Fibroblast of lung (primary cell): ENCODE results near the gene HKDC1.

Experiments used
- CTCF ChIP-seq, 2 donors: IDR thresholded peaks in 1 of 2; conservative IDR thresholded peaks in 1 of 2; 1 replicate in 1 of 2; 2 replicates in 1 of 2; pipeline ENCODE4 v1.5.1; 2011 to 2012; ENCODE audit warnings: low read length in 2 of 2, control low read depth in 1 of 2, inconsistent platforms in 1 of 2, low read depth in 1 of 2, mild to moderate bottlenecking in 1 of 2
- EZH2 ChIP-seq: IDR thresholded peaks from 2 replicates; pipeline ENCODE4 v1.5.1; 2012; ENCODE audit warnings: low read length, control low read depth, mild to moderate bottlenecking; ENCODE audit errors: missing control alignments

- TF ChIP-seq CTCF (conservative IDR thresholded peaks at IDR 0.05 in 1 of 2, IDR thresholded peaks at IDR 0.05 in 1 of 2; ENCODE audit: low read depth in 1 of 2, low read length in 2 of 2) (no peak), EZH2 (no peak)
Observed at GRCh38 chr10:69239816-69240434, 19.8 kb downstream of the HKDC1 start.
